Loucy (cell line): Measurements from ENCODE around the gene ZNF723.

ENCODE experiments used
- H2AFZ ChIP-seq: fragments of 200-600 bp; sonication (generic); 2 replicates; pipeline ENCODE4 v1.6.0; 2016; ENCODE audit warnings: antibody characterized with exemption, mild to moderate bottlenecking, low read length, moderate library complexity
- H3F3A ChIP-seq: fragments of 200-600 bp; 2 replicates; pipeline ENCODE4 v1.6.0; 2016; ENCODE audit warnings: antibody characterized with exemption, low read depth, mild to moderate bottlenecking
- H3K27me3 ChIP-seq: fragments of 200-600 bp; sonication (generic); 2 replicates; pipeline ENCODE4 v1.6.1; 2014; ENCODE audit warnings: low read length, mild to moderate bottlenecking; ENCODE audit not compliant: insufficient read depth, poor library complexity, severe bottlenecking
- H3K36me3 ChIP-seq: fragments of 200-600 bp; sonication (generic); 2 replicates; pipeline ENCODE4 v1.6.1; 2016; ENCODE audit warnings: low read length; ENCODE audit not compliant: insufficient read depth
- H3K4me1 ChIP-seq: fragments of 200-600 bp; sonication (generic); 2 replicates; pipeline ENCODE4 v1.5.1; 2014; ENCODE audit warnings: low read length, mild to moderate bottlenecking; ENCODE audit not compliant: insufficient read depth, poor library complexity, severe bottlenecking
- H3K4me2 ChIP-seq: fragments of 200-600 bp; sonication (generic); 2 replicates; pipeline ENCODE4 v1.6.0; 2014; ENCODE audit warnings: antibody characterized with exemption, low read length, low read depth, mild to moderate bottlenecking; ENCODE audit not compliant: poor library complexity, severe bottlenecking
- H3K4me3 ChIP-seq: fragments of 200-600 bp; sonication (generic); 2 replicates; pipeline ENCODE4 v1.5.1; 2014; ENCODE audit warnings: low read length, mild to moderate bottlenecking, mixed read lengths; ENCODE audit not compliant: poor library complexity, severe bottlenecking
- H3K79me2 ChIP-seq: fragments of 200-600 bp; sonication (generic); 2 replicates; pipeline ENCODE4 v1.6.1; 2014; ENCODE audit warnings: low read length; ENCODE audit not compliant: insufficient read depth
- H3K9ac ChIP-seq: fragments of 200-600 bp; sonication (generic); 2 replicates; pipeline ENCODE4 v1.6.0; 2014; ENCODE audit warnings: mild to moderate bottlenecking, low read depth, low read length, moderate library complexity; ENCODE audit not compliant: poor library complexity, severe bottlenecking
- H3K9me2 ChIP-seq: fragments of 200-600 bp; sonication (generic); replicated peaks from 2 replicates; pipeline ENCODE4 v1.6.1; 2016; ENCODE audit warnings: low read depth, low read length, mixed read lengths
- H3K9me3 ChIP-seq: fragments of 200-600 bp; sonication (generic); 2 replicates; pipeline ENCODE4 v1.6.1; 2014; ENCODE audit warnings: mild to moderate bottlenecking, antibody characterized with exemption, low read length, low read depth; ENCODE audit not compliant: insufficient read depth
- H4K20me1 ChIP-seq: fragments of 200-600 bp; sonication (generic); 2 replicates; pipeline ENCODE4 v1.6.0; 2014; ENCODE audit warnings: antibody characterized with exemption, low read length, mild to moderate bottlenecking; ENCODE audit not compliant: insufficient read depth, poor library complexity, severe bottlenecking
- CTCF ChIP-seq: fragments of 200-600 bp; sonication (generic); conservative IDR thresholded peaks from 2 replicates; pipeline ENCODE4 v1.5.1; 2014; ENCODE audit warnings: mild to moderate bottlenecking, antibody characterized with exemption, low read length
- EZH2phosphoT487 ChIP-seq: fragments of 200-600 bp; IDR thresholded peaks from 2 replicates; pipeline ENCODE4 v1.6.1; 2018; ENCODE audit warnings: antibody characterized with exemption, mild to moderate bottlenecking, moderate library complexity, borderline replicate concordance

The ZNF723 gene

GRCh38 chr19:22893855-22894270 lies 61.8 kb downstream of the ZNF723 start:
- H3K9me3 ChIP-seq, result no peaks in the 10 kb centered on the region; the same call in none of the 2 replicates
- no peak overlapping the region for H3K4me3 ChIP-seq
- H3K27me3 ChIP-seq, result no peaks in the 10 kb centered on the region
- H3K9ac ChIP-seq, result no peak overlapping the region
- no peak overlapping the region for H3K4me2 ChIP-seq
- H3K9me2 ChIP-seq, result no peaks in the 10 kb centered on the region
- no peak for TF ChIP-seq CTCF
- TF ChIP-seq EZH2phosphoT487, result no peak
- no peaks in the 10 kb centered on the region for H3K79me2 ChIP-seq
- H3K4me1 ChIP-seq, result no peaks in the 10 kb centered on the region
- H3F3A ChIP-seq, result no peaks in the 10 kb centered on the region
- no peaks in the 10 kb centered on the region for H3K36me3 ChIP-seq
- H2AFZ ChIP-seq, result no peak overlapping the region
- H4K20me1 ChIP-seq, result no peaks in the 10 kb centered on the region

DNA sequence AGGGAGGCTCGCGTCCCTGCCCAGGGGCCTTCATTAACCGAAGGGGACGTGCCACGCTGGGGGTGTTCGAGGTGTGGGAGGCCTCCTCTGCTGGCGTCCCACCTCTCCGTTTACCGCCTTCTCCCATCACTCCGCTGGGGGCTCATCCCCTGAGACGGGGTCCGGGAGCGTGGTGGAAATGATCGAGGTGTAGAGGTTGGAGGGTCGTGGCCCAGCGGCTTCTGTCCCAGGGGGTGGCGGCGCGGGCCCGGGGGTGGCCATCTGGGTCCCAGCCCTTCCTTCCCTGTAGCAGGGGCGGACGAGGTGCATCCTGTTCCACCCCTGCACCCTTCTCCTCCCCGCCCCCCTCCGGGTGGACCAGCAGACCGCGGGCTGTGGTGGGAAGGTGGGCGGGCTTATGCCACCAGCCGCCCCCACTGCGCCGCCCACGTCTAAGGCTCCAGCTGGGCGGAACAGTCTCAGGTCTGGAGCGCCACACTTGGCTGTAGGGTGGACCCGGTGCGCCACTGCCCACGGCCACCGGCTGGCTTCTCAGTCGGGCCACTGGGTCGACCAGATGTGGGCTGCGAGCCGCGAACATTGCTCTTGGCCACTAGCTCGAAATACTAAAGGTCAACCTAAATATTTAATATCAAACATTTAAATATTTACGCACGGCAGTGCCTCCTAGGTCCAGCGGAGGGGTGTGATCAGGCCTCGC lies 69.5 kb downstream of the ZNF723 start:
- H3K9me2 ChIP-seq, result no peaks in the 10 kb centered on the region
- no peaks in the 10 kb centered on the region for H3F3A ChIP-seq
- no peak overlapping the region for H2AFZ ChIP-seq
- no peak overlapping the region for H3K4me2 ChIP-seq
- H3K79me2 ChIP-seq, result no peaks in the 10 kb centered on the region
- H3K27me3 ChIP-seq, result no peaks in the 10 kb centered on the region
- no peak overlapping the region for H3K4me3 ChIP-seq
- no peaks in the 10 kb centered on the region for H3K36me3 ChIP-seq
- H3K9ac ChIP-seq, result no peak overlapping the region
- no peak for TF ChIP-seq CTCF
- no peak for TF ChIP-seq EZH2phosphoT487
- H4K20me1 ChIP-seq, result no peaks in the 10 kb centered on the region
- no peaks in the 10 kb centered on the region for H3K4me1 ChIP-seq
- peaks cover 11% of the 10 kb centered on the region; the same call in 1 of the 2 replicates for H3K9me3 ChIP-seq
